DND-41 (cell line): Measurements from ENCODE around the gene ZDHHC12.

Experiments used
- ATAC-seq: fragments of 200-7000 bp; cut with Tn5 transposase; 3 replicates; pipeline ENCODE4 v1.9.1; 2021; ENCODE audit warnings: low read depth; ENCODE audit not compliant: insufficient read depth
- DNase-seq: peaks from one replicate; pipeline ENCODE4 v3.0.0-alpha.2; 2020
- H2AFZ ChIP-seq: 2 replicates; pipeline ENCODE4 v1.6.0; 2012; ENCODE audit warnings: low read depth, low read length
- H3K27ac ChIP-seq: 2 replicates; pipeline ENCODE4 v1.5.1; 2012; ENCODE audit warnings: low read length, inconsistent platforms
- H3K27me3 ChIP-seq: fragments of 200-600 bp; sonication (generic); 2 replicates; pipeline ENCODE4 v1.6.0; 2012; ENCODE audit warnings: low read length, mild to moderate bottlenecking, inconsistent platforms; ENCODE audit not compliant: insufficient read depth, poor library complexity
- H3K36me3 ChIP-seq: 2 replicates; pipeline ENCODE4 v1.5.1; 2012; ENCODE audit warnings: low read length, inconsistent platforms; ENCODE audit not compliant: insufficient read depth
- H3K4me1 ChIP-seq: 2 replicates; pipeline ENCODE4 v1.5.1; 2012; ENCODE audit warnings: mild to moderate bottlenecking, low read length; ENCODE audit not compliant: insufficient read depth
- H3K4me2 ChIP-seq: 2 replicates; pipeline ENCODE4 v1.6.0; 2012; ENCODE audit warnings: mild to moderate bottlenecking, moderate library complexity, low read length, inconsistent platforms; ENCODE audit not compliant: insufficient read depth
- H3K4me3 ChIP-seq, 2 experiments: fragments of 200-600 bp in 1 of 2; shearing (Covaris generic) in 1 of 2; 2 replicates each; pipeline ENCODE4 v1.5.1; 2012 to 2016; ENCODE audit warnings: inconsistent platforms in 2 of 2, low read length in 2 of 2, mild to moderate bottlenecking in 2 of 2, low read depth in 1 of 2, moderate library complexity in 1 of 2
- H3K79me2 ChIP-seq: 2 replicates; pipeline ENCODE4 v1.6.0; 2012; ENCODE audit warnings: low read length, inconsistent platforms; ENCODE audit not compliant: insufficient read depth
- H3K9ac ChIP-seq: 2 replicates; pipeline ENCODE4 v1.6.0; 2012; ENCODE audit warnings: low read depth, mild to moderate bottlenecking, inconsistent platforms, low read length, moderate library complexity
- H3K9me3 ChIP-seq: 2 replicates; pipeline ENCODE4 v1.5.1; 2012; ENCODE audit warnings: low read length, moderate library complexity, mild to moderate bottlenecking, inconsistent platforms; ENCODE audit not compliant: insufficient read depth, severe bottlenecking
- H4K20me1 ChIP-seq: 2 replicates; pipeline ENCODE4 v1.6.0; 2012; ENCODE audit warnings: low read length; ENCODE audit not compliant: insufficient read depth
- EZH2 ChIP-seq: IDR thresholded peaks from 3 replicates; pipeline ENCODE4 v1.6.1; 2012; ENCODE audit warnings: borderline replicate concordance, low read depth, mild to moderate bottlenecking, moderate library complexity, low read length, inconsistent platforms; ENCODE audit not compliant: severe bottlenecking
- TF ChIP-seq, protein P1 (sequence below): IDR thresholded peaks from 2 replicates; pipeline ENCODE4 v1.5.1; 2012; ENCODE audit warnings: borderline replicate concordance, low read length, moderate library complexity, mild to moderate bottlenecking; ENCODE audit not compliant: poor library complexity, severe bottlenecking; ENCODE audit errors: extremely low read depth

ZDHHC12 gene

DNA sequence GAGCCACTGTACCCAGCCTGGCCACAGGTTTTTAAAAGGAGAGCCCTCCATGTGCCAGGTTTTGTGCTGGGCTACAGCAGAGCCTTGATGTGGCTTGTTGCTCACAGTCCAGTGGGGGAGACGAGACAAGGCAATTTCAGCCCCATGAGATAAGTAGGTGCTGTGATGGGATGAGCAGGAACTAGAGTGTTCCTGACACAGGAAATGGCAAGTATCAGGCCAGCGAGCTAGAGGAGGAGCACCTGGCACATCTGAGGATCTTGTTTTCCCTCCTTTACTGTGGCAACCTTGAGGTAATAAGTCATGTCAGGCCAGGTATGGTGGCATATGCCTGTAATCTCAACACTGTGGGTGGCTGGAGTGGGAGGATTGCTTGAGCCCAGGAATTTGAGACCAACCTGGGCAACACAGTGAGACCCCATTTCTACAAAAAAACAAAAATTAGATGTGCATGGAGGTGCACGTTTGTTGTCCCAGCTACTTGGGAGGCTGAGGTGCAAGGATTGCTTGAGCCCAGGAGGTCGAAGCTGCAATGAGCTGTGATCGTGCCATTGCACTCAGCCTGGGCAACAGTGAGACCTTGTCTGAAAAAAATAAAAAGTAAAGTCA, 3.8 kb upstream of the ZDHHC12 start:
- no peaks in the 10 kb centered on the region for H3K9me3 ChIP-seq
- H4K20me1 ChIP-seq: no peaks in the 10 kb centered on the region
- no peaks in the 10 kb centered on the region for H3K27me3 ChIP-seq
- H2AFZ ChIP-seq: no peak overlapping the region
- peaks cover 15% of the 10 kb centered on the region; the same call in 1 of the 2 replicates for H3K36me3 ChIP-seq
- no peak overlapping the region for H3K4me2 ChIP-seq
- peaks cover 18% of the 10 kb centered on the region for H3K79me2 ChIP-seq
- ATAC-seq (no peak), DNase-seq (peak; percentile 27)
- no peak overlapping the region for H3K27ac ChIP-seq
- peaks cover 37% of the 10 kb centered on the region for H3K4me1 ChIP-seq
- H3K9ac ChIP-seq: no peak overlapping the region
- no peak for TF ChIP-seq EZH2
- TF ChIP-seq, protein P1, sequence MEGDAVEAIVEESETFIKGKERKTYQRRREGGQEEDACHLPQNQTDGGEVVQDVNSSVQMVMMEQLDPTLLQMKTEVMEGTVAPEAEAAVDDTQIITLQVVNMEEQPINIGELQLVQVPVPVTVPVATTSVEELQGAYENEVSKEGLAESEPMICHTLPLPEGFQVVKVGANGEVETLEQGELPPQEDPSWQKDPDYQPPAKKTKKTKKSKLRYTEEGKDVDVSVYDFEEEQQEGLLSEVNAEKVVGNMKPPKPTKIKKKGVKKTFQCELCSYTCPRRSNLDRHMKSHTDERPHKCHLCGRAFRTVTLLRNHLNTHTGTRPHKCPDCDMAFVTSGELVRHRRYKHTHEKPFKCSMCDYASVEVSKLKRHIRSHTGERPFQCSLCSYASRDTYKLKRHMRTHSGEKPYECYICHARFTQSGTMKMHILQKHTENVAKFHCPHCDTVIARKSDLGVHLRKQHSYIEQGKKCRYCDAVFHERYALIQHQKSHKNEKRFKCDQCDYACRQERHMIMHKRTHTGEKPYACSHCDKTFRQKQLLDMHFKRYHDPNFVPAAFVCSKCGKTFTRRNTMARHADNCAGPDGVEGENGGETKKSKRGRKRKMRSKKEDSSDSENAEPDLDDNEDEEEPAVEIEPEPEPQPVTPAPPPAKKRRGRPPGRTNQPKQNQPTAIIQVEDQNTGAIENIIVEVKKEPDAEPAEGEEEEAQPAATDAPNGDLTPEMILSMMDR: no peak
- H3K4me3 ChIP-seq: no peak overlapping the region

DNA sequence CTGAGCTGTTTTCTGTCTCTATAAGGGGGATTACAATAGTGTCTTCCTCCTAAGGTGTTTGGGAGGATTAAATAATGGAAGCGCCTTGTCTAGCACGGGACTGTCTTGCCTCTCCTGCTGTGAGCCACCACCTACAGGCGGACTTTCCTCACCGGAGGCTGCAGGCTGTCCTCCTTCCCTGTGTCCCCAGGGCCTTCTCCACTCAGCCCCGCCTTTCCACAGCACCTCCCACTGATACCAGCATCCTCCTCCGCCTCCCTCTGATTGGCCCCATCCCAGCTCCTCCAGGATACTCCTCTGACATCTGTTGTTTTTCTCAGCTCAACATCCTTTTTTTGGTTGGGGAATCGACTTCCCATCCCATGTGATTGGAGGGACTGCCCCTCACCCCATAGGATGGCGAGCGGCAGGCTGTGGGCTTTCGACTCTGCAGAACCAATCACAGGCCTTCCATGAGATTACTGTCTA, 851 bp upstream of the ZDHHC12 start:
- Histone ChIP-seq H3K9ac (peak overlapping the region; percentile 81), H3K27ac (peak overlapping the region; percentile 60), H3K4me3 (peak overlapping the region; percentile 28 to 68; a peak in 3 of 4 replicates), H3K4me1 (peaks cover 43% of the 10 kb centered on the region), H3K27me3 (no peaks in the 10 kb centered on the region), H3K79me2 (peaks cover 19% of the 10 kb centered on the region), H3K36me3 (peaks cover 13% of the 10 kb centered on the region), H3K9me3 (no peaks in the 10 kb centered on the region), H2AFZ (peak overlapping the region; percentile 77), H4K20me1 (no peaks in the 10 kb centered on the region), H3K4me2 (peak overlapping the region; percentile 91)
- peak; percentile 31 for ATAC-seq
- TF ChIP-seq, protein P1: peak; percentile 0
- no peak for TF ChIP-seq EZH2
- peak; percentile 62 for DNase-seq

DNA sequence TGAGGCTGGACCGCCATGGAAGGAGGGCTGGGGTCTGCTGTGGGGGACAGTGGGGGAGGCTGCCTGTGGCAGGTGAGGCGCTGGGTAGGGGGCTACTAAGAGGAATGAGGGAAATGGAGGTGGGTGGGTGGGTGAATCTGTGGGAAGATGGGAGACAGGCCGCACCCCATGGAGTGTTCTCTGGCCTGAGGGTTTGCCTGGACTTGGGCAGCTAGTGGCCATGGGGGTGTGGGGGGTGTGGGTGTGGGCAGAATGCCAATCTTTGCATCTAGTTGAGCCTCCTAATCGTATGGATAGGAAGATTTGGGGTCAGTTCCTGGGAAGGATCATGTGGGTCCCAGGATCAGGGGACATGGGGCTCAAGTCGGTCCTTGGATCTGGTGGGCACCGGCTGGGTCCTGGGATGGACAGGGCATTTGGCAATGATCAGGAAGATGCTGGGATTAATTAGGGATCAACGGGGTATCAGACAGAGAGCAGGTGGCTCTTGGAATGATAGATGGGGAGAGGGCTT, 518 bp downstream of the ZDHHC12 start:
- Histone ChIP-seq H2AFZ (peak overlapping the region; percentile 89), H3K36me3 (peaks cover 13% of the 10 kb centered on the region), H4K20me1 (no peaks in the 10 kb centered on the region), H3K4me2 (peak overlapping the region; percentile 91), H3K4me1 (peaks cover 43% of the 10 kb centered on the region), H3K27me3 (no peaks in the 10 kb centered on the region), H3K4me3 (peak overlapping the region; percentile 47 to 68; a peak in 3 of 4 replicates), H3K79me2 (peaks cover 19% of the 10 kb centered on the region), H3K9me3 (no peaks in the 10 kb centered on the region), H3K9ac (peak overlapping the region; percentile 81), H3K27ac (peak overlapping the region; percentile 79)
- no peak for TF ChIP-seq EZH2
- TF ChIP-seq, protein P1: no peak
- DNase-seq: no peak
- ATAC-seq: no peak
